Hematopoietic multipotent progenitor cell treated with erythropoietin and hydrocortisone succinate and interleukin-3 and kit ligand, for 8 days (in vitro differentiated cells): ENCODE data around the gene LAMC2.
"Not testable (repeated sequence)": the region's sequence is repeated elsewhere in the genome, so short reads cannot be mapped to it uniquely, and the experiment has no call there.

Experiments
- DNase-seq: peaks from one replicate; pipeline ENCODE4 v3.0.0-alpha.2; 2015

LAMC2 gene

GRCh38 chr1:183185941-183186490 lies at the start of gene LAMC2:
Gene LAMC2, plus strand, starts transcription at chr1:183186264. Its CDS starts 89 bp downstream, at chr1:183186353.
- no peak for DNase-seq

- DNase-seq, result no peak
Measured at GRCh38 chr1:183137782-183138181, 48.3 kb upstream of the LAMC2 start.

DNA sequence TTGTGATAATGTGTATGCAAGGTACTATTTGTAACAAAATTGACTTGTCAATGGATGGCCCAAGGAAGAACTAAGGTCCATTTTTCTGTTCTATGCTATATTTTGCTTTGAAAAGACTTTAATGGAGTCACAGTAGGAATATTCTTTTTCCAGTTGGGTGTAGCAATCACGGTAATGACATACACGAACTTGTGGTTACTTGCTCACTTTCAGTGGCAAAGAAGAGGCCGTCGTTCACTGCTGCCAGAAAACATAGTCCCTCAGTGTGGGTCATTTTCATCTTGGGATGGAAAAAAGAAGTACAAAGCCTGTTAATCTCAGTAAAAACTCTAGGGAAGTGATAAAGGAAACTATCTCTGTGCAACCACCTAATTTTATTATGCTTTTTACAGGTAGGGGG lies 47.8 kb upstream of the LAMC2 start:
- no peak for DNase-seq

- DNase-seq, result no peak
Measured at GRCh38 chr1:183139281-183139942, 46.7 kb upstream of the LAMC2 start.

DNA sequence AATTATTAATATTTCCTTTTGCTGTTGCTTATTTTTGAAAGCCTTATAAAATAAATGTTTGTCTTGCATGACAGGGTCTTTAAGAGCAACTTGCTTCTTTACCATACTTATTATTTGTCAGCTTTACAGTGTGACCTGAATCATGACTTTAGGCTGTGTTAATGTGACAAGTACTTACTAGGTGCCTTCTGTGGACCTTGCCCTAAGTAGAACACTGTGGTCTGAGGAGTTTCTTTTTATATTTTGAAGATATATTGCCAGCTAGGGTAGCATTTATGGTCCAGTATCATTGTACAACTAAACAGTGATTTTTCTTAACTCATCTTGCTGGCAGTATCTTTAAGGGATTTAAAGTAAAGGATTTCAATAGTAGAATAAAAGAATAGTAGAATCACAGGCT lies 45.4 kb upstream of the LAMC2 start:
- no peak for DNase-seq

DNA sequence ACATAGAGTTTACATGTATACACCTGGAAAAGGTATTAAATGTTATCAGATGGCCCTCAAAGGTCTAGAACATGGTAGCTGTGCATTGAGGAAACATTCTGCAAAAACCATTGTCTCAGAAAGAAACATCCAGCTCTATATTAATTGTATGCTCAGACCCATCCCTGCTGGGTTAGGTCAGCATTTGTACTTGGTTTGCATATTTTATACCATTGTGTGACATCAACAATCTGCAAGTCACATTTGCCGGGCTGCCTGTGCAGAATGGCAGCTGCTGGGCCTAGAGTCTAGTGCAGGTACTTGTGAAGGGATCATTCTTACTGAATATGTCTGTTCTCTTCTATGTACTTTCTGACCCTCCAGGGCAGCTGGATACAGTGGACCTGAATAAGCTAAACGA lies 43.9 kb upstream of the LAMC2 start:
- no peak for DNase-seq

DNA sequence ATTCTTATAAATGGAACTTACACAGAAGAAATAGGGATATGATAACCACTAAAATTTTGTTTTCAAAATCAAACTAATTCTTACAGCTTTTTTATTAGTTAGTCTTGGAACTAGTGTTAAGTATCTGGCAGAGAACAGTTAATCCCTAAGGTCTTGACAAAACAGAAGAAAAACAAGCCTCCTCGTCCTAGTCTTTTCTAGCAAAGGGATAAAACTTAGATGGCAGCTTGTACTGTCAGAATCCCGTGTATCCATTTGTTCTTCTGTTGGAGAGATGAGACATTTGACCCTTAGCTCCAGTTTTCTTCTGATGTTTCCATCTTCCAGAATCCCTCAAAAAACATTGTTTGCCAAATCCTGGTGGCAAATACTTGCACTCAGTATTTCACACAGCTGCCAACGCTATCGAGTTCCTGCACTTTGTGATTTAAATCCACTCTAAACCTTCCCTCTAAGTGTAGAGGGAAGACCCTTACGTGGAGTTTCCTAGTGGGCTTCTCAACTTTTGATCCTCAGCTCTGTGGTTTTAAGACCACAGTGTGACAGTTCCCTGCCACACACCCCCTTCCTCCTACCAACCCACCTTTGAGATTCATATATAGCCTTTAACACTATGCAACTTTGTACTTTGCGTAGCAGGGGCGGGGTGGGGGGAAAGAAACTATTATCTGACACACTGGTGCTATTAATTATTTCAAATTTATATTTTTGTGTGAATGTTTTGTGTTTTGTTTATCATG lies 42.3 kb upstream of the LAMC2 start:
- DNase-seq, result no peak

- no peak for DNase-seq
Measured at GRCh38 chr1:183144752-183145151, 41.3 kb upstream of the LAMC2 start.

- DNase-seq, result no peak
Measured at GRCh38 chr1:183147735-183148134, 38.3 kb upstream of the LAMC2 start.

- no peak for DNase-seq
Measured at GRCh38 chr1:183148599-183148998, 37.5 kb upstream of the LAMC2 start.

DNA sequence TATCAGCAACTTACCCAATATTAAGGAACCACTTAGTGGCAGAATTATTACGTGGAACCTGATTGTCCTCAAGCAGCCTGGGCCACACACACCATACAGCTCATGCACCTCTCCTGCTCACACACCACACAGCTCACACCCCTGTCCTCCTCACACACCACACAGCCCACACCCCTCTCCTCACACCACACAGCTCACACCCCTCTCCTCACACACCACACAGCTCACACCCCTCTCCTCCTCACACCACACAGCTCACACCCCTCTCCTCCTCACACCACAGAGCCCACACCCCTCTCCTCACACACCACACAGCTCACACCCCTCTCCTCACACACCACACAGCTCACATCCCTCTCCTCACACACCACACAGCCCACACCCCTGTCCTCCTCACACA lies 36.8 kb upstream of the LAMC2 start:
- no peak for DNase-seq

DNA sequence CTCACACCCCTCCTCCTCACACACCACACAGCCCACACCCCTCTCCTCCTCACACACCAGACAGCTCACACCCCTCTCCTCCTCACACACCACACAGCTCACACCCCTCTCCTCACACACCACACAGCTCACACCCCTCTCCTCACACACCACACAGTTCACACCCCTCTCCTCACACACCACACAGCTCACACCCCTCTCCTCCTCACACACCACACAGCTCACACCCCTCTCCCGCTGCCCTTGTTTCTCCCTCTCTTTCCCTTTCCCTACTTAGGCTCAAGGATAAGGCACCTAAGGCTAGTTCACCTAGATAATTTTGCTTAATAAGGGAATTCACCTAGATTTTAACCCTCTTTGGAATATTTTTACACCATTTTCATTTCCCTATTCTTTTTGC lies 36.0 kb upstream of the LAMC2 start:
- not testable (repeated sequence) for DNase-seq

DNA sequence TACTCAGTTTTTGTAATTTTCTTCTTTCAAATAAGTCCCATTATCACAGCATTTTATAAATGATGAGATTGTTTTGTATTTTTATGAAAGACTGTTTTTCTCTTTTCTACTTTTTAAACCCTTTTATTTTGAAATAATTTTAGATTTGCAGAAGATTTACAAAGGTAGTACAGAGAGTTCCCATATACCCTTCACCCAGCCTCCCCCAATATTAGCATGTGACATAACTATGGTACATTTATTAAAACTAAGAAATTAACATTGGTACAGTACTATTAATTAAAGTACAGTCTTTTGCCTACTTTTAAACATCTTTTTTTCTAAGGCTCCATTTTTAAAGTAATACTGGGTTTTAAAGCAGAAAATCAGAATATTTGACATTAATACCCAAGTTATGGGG lies 35.6 kb upstream of the LAMC2 start:
- no peak for DNase-seq

DNA sequence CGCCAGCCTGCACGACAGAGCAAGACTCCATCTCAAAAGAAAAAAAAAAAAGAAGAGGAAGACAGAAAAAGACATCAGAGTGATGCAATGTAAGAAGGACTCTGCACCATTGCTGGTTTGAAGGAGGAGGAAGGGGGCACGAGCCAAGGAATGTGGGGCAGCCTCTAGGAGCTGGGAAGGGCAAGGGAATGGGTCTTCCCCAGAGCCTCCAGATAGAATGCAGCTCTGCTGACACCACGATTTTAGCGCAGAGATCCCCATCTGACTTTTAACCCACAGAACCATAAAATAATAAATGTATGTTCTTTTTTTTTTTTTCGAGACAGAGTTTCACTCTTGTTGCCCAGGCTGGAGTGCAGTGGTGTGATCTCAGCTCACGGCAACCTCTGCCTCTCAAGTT lies 33.9 kb upstream of the LAMC2 start:
- DNase-seq, result no peak

- DNase-seq, result no peak
Measured at GRCh38 chr1:183155939-183156338, 30.1 kb upstream of the LAMC2 start.

GRCh38 chr1:183159960-183160359 lies 26.1 kb upstream of the LAMC2 start:
- no peak for DNase-seq

- no peak for DNase-seq
Measured at GRCh38 chr1:183161391-183161790, 24.7 kb upstream of the LAMC2 start.

GRCh38 chr1:183163316-183163715 lies 22.7 kb upstream of the LAMC2 start:
- DNase-seq, result no peak

GRCh38 chr1:183164340-183164739 lies 21.7 kb upstream of the LAMC2 start:
- no peak for DNase-seq

GRCh38 chr1:183164963-183165362 lies 21.1 kb upstream of the LAMC2 start:
- DNase-seq, result no peak

GRCh38 chr1:183165456-183165855 lies 20.6 kb upstream of the LAMC2 start:
- DNase-seq, result no peak

GRCh38 chr1:183166454-183166853 lies 19.6 kb upstream of the LAMC2 start:
- DNase-seq, result no peak

DNA sequence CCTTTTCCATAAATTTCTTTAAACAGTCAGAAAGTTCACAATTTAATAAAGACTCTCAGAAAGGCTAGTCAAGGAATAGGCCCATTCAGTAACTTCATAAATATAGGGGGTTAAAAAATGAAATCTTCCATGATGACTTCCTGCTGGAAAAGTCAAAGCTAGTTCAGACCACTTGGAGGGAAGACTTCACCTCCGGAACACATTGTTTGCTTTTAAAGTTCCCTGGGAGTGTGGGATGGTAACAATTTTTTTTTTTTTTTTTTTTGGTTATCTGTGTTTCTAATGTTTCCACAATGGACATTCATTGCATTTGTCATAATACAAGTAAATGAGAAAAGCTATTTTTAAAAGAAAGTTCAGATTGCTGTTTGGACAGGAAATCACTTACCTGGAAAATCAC lies 18.4 kb upstream of the LAMC2 start:
- DNase-seq, result no peak

DNA sequence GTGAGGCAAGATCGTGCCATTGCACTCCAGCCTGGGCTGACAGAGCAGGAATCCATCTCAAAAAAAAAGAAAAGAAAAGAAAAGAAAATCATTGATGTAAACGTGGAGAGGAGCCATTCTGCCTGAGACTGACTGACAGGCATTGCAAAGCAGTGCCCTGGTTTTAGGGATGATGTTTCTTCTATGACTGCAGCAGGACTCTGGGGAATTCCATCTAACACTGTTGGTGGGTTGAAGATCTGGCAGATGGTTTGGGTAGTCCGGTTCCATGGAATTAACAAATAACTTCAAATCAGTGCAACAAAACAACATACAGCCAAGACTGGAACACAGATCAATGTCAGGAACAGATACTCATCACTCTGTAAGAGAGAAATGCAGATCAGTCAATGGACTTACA lies 17.8 kb upstream of the LAMC2 start:
- no peak for DNase-seq

- DNase-seq, result no peak
Measured at GRCh38 chr1:183173828-183174227, 12.2 kb upstream of the LAMC2 start.
